Choroid plexus epithelial cell (primary cell): Measurements from ENCODE around the gene HOXB8.
A peak's percentile ranks its signal among the peaks of the same experiment; 100 is the strongest.

Source experiments
- DNase-seq: peaks from one replicate; pipeline ENCODE4 v3.0.0-alpha.2; 2010; ENCODE audit warnings: low read depth
- H3K4me3 ChIP-seq: 2 replicates; pipeline ENCODE4 v1.5.1; 2011; ENCODE audit warnings: low read depth, mild to moderate bottlenecking, control low read depth, low read length, moderate library complexity
- TF ChIP-seq, protein P1 (sequence below): conservative IDR thresholded peaks from 2 replicates; pipeline ENCODE4 v1.5.1; 2011; ENCODE audit warnings: low read depth, mild to moderate bottlenecking, control low read depth, inconsistent platforms, low read length, moderate library complexity

The HOXB8 gene

GRCh38 chr17:48615047-48615962 lies at the start of gene HOXB8:
HOXB8 (minus strand) TSS chr17:48615292; CDS start chr17:48614704, 588 bp downstream.
- no peak for DNase-seq
- TF ChIP-seq, protein P1, sequence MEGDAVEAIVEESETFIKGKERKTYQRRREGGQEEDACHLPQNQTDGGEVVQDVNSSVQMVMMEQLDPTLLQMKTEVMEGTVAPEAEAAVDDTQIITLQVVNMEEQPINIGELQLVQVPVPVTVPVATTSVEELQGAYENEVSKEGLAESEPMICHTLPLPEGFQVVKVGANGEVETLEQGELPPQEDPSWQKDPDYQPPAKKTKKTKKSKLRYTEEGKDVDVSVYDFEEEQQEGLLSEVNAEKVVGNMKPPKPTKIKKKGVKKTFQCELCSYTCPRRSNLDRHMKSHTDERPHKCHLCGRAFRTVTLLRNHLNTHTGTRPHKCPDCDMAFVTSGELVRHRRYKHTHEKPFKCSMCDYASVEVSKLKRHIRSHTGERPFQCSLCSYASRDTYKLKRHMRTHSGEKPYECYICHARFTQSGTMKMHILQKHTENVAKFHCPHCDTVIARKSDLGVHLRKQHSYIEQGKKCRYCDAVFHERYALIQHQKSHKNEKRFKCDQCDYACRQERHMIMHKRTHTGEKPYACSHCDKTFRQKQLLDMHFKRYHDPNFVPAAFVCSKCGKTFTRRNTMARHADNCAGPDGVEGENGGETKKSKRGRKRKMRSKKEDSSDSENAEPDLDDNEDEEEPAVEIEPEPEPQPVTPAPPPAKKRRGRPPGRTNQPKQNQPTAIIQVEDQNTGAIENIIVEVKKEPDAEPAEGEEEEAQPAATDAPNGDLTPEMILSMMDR, result no peak
- no peak within 1 kb of the TSS for H3K4me3 ChIP-seq

DNA sequence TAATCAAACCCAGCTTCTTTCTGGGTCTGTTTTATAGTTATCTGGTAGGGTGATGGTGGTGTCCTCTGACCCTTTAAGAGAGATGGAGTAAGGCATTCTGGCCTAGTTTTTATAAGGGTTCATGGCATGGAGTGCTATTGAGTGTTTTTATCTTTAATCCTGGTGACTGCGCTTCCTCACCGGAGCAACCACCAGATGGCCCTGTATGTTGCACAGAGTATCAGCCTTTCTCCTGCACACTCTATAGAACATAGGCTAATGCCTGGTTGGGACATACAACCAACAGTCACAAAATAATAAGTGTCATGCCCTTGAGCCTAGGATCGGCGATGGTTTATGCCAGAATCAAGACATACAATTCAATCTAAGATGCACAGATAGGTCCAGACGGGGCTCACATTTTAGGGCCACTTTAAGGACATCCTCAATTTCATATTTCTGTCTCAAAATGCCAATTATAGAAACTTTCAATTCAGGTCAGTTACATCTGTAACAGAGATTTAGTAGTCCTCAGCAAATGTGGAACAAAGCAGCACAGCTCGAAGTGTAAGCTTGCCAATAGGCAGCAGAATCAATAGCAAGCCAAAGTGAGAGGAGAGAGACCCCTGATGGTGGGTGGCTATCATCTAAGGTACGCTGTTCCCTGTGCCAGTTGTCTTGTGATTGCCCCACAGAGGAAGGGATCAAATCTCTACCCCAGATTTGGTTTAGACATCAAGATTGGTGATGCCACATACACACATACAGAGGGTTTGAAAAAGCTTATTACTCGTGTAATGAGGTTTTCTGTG lies 48.2 kb upstream of the HOXB8 start:
- no peak for DNase-seq
- TF ChIP-seq, protein P1, result peak; percentile 4
- no peak overlapping the region for H3K4me3 ChIP-seq

- TF ChIP-seq, protein P1, result no peak
- DNase-seq, result no peak
- no peak overlapping the region for H3K4me3 ChIP-seq
Observed at GRCh38 chr17:48655913-48656312, 40.8 kb upstream of the HOXB8 start.

DNA sequence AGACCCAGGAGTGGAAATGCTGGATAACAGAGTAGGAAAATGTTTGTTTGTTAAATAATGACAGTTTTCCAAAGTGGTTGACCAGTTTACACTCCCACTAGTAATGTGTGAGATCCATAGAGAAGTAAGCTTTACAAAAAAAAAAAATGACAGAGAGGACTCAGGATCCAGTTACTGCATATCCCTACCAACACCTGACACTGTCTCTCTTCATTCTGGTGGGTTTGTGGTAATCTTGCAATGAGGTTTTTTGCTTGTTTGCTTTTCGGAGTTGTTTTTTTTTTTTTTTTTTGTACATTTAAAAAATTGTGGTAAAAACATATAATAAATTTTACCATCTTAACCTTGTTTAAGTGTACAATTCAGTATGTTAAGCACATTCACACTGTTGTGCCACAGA lies 34.6 kb upstream of the HOXB8 start:
- TF ChIP-seq, protein P1, result no peak
- DNase-seq, result no peak
- H3K4me3 ChIP-seq, result no peak overlapping the region

DNA sequence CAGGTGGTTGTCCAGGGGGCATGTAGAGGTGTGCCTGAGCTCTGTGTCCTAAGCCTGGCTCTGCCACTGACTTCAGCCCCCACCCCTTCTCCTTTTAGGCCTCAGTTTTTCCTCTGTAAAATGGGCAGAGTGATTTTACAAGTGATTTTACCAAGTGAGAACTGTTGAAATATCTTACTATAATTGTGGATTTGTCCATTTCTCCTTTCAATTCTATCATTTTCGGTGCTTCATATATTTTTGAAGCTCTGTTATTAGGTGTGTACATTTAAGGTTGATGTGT lies 32.8 kb upstream of the HOXB8 start:
- TF ChIP-seq, protein P1, result no peak
- DNase-seq, result no peak
- H3K4me3 ChIP-seq, result no peak overlapping the region

DNA sequence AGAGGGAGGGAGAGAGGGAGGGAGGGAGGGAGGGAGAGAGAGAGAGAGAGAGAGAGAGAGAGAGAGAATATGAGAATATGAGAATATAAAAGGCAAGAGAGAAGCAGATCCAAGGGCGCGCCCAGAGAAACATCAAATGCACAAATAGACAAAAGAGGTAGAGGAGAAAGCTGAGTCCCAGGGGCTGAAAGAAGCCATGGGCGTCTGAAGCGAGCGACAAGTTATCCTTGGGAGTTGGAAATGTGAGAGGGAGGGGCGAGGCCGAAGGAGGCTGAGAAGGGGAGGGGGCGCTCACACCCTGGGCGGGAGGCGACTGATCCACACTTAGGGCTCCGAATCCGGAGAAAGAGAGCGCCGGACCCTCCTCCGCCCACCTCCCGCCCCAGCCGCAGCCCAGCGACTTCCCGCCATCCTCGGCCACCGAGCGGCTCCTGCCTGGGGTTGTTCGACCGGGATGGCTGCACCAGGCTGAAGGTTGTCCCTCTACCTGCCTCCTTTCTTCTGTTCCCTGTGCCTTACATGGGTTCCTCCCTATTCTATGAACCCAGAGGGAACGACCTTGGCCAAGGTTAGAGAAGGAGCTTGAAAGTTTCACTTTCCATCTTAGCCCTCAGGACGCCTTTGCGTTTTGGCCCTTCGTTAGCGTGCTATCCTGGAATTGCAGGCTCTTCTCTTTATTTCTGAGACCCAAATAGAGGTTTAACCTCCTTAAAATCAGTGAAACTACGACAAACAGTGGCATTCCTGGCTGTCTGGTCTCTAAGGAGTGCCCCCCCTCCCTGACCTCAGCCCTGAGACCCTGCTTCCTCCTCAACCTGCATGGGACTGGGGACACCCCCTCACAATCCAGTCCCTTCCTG lies 32.2 kb upstream of the HOXB8 start:
- TF ChIP-seq, protein P1, result no peak
- DNase-seq, result peak; percentile 6
- H3K4me3 ChIP-seq, result peak overlapping the region; percentile 34
